ENCODE results near the gene TNFRSF11A.

GRCh38 chr18:62318228-62319180, 6.6 kb upstream of the TNFRSF11A start:
- no peak for TF ChIP-seq CTCF (IDR thresholded peaks at IDR 0.05)
- TF ChIP-seq ZFX (IDR thresholded peaks at IDR 0.05; ENCODE audit: borderline replicate concordance): no peak

All from 22Rv1 (cell line).